KOPT-K1 (cell line): ENCODE data around the gene RSPH4A.

ENCODE experiments used
- H3K27ac ChIP-seq: fragments of 200-600 bp; sonication (generic); 2 replicates; pipeline ENCODE4 v1.5.1; 2016; ENCODE audit warnings: antibody characterized with exemption, mild to moderate bottlenecking, low read depth, low read length; ENCODE audit not compliant: poor library complexity, severe bottlenecking
- H3K36me3 ChIP-seq: fragments of 200-600 bp; sonication (generic); 2 replicates; pipeline ENCODE4 v1.5.1; 2017; ENCODE audit warnings: antibody characterized with exemption, mild to moderate bottlenecking, low read length, moderate library complexity; ENCODE audit not compliant: insufficient read depth
- H3K9me3 ChIP-seq: fragments of 200-600 bp; sonication (generic); 2 replicates; pipeline ENCODE4 v1.5.1; 2017; ENCODE audit warnings: antibody characterized with exemption, low read length, mild to moderate bottlenecking; ENCODE audit not compliant: insufficient read depth, poor library complexity, severe bottlenecking

RSPH4A gene

DNA sequence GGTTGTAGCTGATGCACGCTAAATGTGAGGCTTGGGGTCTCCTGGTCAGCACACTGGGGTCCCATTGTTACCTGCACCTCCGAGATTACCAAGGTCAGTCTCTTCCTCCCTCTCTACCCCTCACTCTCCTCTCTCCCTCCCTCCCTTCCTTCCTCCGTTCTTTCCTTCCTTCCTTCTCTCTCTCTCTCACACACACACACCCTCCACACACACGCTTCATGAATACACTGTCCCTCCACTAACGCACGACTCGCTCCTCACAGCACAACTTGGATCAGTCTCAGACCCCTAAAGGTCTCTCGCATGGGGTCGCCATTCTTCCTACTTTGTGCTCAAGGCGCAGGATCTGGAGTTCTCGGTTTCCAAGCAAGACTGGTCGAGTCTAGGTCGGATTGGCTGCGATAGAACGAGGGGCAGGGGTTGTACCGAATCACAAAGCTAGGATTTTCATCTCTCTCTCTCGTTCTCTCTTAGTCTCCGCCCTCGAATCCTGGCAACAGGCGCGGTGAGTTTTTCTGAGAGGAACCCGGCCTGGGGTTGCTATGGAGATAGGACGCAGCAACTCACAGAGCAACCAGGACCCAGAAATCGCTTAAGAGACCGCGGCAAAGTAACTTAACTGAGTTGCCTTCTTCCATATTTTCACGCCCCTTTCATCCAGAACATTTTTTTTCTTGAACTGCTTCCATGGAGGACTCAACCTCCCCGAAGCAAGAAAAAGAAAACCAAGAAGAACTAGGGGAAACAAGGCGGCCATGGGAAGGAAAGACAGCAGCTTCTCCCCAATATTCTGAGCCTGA lies at the start of gene RSPH4A:
TSS of gene RSPH4A (plus strand) at position 543 of the 800 bp plus-strand sequence. CDS start at position 688, 145 bp downstream.
- Histone ChIP-seq H3K27ac (peak within 1 kb of the TSS; percentile 1), H3K9me3 (no peaks in the 10 kb centered on the region), H3K36me3 (no peaks in the 10 kb centered on the region)

DNA sequence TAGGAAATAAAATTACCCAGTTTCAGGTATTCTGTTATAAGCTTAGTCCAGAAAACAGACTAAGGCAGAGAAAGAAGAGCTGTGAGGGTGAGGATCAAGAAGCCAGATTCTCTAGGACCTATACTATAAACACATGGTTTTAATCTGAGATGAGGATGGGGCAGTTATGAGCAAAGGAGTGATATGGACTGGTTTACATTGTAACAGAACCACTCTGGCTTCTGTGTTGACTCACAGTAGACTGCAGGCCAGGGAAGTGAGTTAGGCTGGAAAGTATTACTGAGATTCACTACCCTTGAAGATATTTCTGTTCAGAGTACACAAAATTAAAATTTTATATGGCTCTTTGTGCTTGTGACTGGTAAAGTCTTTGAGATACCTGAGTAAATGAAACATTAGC lies 48.2 kb upstream of the RSPH4A start:
- Histone ChIP-seq H3K9me3 (peaks cover 4% of the 10 kb centered on the region), H3K27ac (no peak overlapping the region), H3K36me3 (no peaks in the 10 kb centered on the region)

DNA sequence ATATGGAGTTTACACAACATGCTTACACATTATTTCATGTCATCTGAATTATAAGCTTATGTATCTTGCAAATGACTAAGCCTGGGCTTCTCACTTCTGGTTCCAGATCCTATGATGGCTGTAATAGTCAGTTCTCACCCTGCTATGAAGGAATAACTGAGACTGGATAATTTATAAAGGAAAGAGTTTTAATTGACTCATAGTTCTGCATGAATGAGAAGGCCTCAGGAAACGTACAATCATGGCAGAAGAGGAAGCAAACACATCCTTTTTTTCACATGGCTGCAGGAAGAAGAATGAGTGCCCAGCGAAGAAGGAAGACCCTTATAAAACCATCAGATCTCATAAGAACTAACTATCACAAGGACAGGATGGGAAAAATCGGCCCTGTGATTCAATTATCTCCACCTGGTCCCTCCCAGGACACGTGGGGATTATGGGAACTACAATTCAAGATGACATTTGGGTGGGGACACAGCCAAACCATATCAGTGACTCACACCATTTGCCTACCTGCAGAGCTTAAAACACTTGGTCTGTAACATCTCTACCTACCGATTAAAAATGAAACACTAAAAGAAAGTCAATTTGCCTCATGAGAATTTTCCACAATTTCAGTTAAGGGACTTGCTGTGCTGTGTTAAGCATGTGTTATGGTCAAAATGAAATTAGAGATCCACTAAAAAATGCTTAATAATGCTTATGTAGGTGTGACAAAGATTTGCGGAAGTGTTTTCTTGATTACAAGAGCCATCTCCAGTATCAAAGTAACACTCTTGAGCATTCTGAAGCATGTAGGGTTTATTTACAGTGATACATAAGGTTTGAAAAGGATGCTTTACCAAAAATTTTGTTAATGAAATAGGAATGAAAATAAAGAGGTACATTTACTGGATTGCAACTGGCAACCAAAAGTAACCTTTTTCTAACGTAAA lies 47.2 kb upstream of the RSPH4A start:
- Histone ChIP-seq H3K9me3 (peaks cover 4% of the 10 kb centered on the region), H3K27ac (no peak overlapping the region), H3K36me3 (peaks cover 5% of the 10 kb centered on the region; the same call in 1 of the 2 replicates)

DNA sequence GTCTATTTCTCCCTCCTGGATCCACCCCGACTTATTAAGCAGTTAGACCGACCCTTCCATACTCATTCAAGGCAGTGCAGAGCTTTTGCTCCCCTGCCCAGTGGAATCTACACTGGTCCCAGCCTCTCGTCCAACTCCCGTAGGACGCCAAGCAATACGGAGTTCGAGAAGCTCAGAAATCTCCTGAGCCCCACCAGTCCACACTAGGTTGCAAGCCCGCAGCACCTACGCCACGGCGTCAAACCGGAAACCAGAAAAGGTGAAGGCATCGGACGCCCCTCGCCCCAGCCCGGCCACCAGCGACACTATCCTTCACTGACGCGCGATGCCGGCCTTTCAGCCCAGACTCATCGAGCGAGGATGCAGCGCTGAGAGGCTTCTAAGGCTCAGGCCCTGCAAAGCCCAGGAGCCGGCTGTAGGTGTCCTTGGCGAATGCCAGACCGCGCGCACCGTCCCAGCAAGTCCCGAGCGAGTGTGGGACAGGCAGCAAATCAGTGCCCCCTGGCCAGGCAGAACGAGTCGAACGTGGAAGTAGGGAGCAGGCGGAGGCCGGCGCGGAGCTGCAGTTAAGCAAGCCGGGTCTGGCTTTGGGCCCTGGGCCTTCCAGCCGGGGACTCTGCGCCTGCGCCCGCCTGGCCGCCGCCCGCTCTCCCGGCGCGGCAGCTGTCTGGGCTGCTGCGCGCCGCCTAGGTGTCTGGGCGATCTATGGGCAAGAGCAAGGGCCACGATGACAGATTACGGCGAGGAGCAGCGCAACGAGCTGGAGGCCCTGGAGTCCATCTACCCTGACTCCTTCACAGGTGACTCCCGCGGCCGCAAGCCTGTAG lies 45.2 kb upstream of the RSPH4A start, which contains the start of gene RWDD1:
TSS of gene RWDD1 (plus strand) at position 649 of the 827 bp plus-strand sequence. CDS start at position 728, 79 bp downstream.
- Histone ChIP-seq H3K9me3 (peaks cover 4% of the 10 kb centered on the region), H3K27ac (peak within 1 kb of the TSS; percentile 81), H3K36me3 (peaks cover 22% of the 10 kb centered on the region)

DNA sequence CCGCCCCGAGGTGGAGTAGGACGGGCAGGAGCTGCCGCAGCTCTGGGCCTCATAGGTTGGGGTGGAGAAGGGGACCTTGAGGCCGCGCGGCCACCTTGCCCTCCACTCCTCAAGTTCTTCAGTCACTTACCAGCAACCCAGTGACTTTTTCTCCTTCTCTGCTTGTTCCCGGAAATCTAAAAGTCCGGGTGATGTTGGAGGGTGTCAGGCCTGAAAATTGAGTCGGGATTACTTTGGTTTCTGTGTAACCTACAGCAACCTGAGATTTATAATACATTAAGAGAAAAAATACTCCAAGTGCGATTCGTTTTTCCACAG lies 44.6 kb upstream of the RSPH4A start:
- peaks cover 28% of the 10 kb centered on the region for H3K36me3 ChIP-seq

DNA sequence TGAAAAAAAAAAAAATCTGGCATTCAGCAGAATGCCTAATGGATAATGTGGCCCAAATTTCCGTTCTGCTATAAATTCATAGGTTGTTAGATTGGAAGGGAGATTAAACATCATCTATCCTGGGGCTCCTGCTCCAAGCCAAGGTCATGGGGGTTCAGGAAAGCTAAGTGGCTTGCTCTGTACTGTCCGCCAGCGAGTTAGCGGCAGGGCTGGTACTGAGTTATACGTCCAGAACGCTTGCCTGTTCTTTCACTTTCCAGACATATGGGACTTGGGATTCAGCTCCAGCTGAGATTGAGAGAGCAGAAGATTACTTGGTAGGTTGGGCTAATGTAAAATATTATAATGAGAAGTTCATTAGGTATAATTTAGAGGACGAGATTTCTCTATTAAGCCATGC lies 44.1 kb upstream of the RSPH4A start:
- peaks cover 1% of the 10 kb centered on the region for H3K9me3 ChIP-seq
- H3K36me3 ChIP-seq: peaks cover 33% of the 10 kb centered on the region
- peak overlapping the region; percentile 81 for H3K27ac ChIP-seq

More for the DNA sequence above, 44.6 kb upstream of the RSPH4A start:
- H3K27ac ChIP-seq: peak overlapping the region; percentile 81
- peaks cover 4% of the 10 kb centered on the region for H3K9me3 ChIP-seq

DNA sequence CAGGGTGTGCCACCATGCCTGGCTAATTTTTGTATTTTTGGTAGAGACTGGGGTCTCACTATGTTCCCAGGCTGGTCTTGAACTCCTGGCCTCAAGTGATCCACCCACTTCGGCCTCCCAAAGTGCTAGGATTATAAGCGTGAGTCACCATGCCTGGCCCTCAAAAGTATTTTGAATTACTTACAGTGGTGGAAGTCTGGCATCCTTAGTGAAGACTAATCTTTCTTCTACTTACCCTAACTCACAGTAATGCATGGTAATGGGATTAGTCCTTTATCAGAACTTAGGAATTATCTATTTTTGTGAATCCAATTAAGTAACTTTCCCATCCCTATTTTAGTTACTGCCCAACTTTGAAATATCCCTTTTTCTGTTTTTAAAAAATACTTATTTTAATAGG lies 41.1 kb upstream of the RSPH4A start:
- H3K27ac ChIP-seq: no peak overlapping the region
- H3K9me3 ChIP-seq: no peaks in the 10 kb centered on the region
- H3K36me3 ChIP-seq: peaks cover 60% of the 10 kb centered on the region

DNA sequence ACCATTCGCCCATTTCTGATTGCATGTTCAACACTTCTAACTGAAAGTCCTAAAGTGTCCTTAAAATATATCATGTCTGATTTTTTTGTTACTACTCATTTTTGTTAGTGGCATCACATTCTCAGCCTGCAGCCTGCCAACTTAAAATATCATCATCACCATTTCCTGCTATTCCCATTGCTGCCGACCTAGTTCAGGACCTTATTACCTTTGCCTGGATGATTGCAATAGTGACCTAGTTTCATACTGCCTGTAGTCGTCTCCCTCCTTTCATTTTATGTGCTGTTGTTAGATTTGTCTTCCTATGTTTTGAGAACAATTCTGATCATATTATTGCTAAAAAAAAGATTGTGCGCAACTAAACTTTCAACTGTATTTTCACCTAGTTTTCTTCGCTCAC lies 38.8 kb upstream of the RSPH4A start:
- no peaks in the 10 kb centered on the region for H3K9me3 ChIP-seq
- no peak overlapping the region for H3K27ac ChIP-seq
- H3K36me3 ChIP-seq: peaks cover 76% of the 10 kb centered on the region

DNA sequence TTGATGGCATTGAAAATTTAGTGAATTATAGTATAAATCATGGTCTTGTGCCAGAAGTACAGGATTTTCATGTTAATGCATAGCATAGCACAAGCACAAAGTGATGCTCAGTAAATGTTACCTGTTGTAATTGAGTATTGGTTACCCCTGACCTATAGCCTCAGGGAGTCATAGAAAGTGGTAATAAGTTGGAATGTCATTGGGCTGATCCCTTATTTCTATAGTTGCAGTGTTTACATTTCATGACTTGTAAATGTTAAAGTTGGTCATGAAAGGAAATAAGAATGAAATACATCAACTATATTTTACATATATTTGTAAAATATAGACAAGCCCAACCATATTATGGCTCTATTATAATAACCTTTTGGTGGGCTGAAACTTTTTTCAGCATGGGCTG lies 37.9 kb upstream of the RSPH4A start:
- Histone ChIP-seq H3K9me3 (no peaks in the 10 kb centered on the region), H3K27ac (no peak overlapping the region), H3K36me3 (peaks cover 85% of the 10 kb centered on the region)

DNA sequence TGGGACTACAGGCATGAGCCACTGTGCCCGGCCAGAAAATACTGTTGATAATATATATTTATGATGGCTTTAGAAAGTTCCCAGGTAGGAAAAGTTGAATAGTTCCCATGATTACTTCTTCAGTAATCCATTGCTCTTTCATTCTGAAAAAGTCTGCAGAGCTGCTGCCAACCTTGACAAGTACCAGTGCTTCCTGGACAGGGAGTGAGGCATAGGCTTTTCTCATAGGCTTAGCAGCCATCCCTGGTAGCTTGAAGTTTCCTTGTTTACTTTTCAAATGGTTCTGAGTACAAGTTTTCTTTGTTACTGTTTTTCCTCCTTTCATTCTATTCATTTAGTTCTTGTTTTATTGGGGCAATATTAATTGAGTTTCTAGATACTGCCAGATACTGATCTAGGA lies 37.1 kb upstream of the RSPH4A start:
- no peaks in the 10 kb centered on the region for H3K9me3 ChIP-seq
- H3K36me3 ChIP-seq: peaks cover 88% of the 10 kb centered on the region

DNA sequence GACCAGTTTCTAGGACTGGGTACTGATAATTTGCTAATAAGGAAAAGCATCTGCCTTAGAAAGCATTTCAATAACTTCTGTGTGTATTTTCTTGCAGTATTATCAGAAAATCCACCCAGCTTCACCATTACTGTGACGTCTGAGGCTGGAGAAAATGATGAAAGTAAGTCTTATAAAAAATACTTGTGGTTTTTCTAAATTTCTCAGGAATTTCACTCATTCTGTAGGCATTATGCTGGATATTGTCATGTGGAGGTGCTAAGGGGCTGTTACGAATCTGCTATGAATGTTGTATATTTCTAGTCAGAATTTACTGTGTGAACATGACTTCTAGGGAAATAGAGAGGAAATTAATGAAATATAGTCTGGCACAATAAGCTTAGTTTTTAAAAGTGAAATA lies 36.1 kb upstream of the RSPH4A start:
- Histone ChIP-seq H3K36me3 (peaks cover 88% of the 10 kb centered on the region), H3K9me3 (no peaks in the 10 kb centered on the region), H3K27ac (no peak overlapping the region)

More for the DNA sequence above, 37.1 kb upstream of the RSPH4A start:
- H3K27ac ChIP-seq: no peak overlapping the region

DNA sequence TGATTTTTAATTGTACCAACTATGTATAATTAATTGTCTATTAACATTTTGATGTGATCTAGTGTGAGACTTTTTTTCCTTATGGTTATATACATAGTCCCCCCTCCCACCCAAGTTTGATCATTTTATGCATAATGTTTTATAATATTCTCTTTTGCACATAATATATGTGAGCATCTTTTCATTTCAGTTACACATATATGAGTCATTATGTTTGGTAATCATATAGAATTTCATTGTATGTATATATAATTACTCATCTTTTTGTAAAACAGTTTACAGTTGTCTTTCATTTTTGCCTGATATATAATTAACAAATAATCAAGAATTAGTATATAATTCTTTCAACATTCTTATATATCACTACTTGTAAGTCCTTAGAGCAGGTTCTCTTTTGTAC lies 30.0 kb upstream of the RSPH4A start:
- no peak overlapping the region for H3K27ac ChIP-seq
- H3K36me3 ChIP-seq: peaks cover 89% of the 10 kb centered on the region
- no peaks in the 10 kb centered on the region for H3K9me3 ChIP-seq

DNA sequence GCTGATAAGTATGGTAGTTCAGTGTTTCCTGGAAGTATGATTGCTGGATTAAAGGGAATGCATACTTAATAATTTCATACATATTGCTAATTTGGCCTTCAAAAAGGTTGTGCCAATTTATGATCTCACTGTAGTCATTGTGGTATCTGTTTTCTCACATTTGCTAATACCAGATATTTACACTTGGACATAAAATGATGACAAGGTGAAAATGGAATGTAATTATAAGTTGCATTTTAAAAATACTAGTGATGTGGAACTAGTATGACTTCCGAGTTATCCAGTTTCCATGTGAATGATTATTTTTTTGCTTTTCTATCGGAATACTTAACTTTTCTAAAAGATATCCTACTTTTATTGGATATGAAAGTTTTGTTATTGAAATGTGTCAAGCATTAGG lies 29.5 kb upstream of the RSPH4A start:
- H3K36me3 ChIP-seq: peaks cover 89% of the 10 kb centered on the region
- no peaks in the 10 kb centered on the region for H3K9me3 ChIP-seq
- no peak overlapping the region for H3K27ac ChIP-seq

DNA sequence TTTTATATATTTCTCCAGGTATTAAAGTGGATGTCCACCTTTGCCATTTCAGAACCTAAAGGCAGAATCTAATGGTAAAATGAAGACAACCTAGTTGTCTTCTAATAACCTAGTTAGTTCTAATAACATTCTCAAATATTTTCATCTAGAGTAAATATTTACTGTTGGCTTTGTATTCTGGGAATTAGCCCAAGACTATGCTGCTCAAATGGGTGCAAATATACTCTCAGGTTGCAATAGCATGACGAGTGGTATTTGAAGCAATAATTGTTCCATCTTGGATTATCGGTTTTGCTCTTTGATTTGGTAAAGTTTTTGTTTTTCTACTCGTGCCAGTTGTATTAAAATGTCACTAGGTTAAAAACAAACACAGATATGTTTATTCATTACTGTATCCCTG lies 21.0 kb upstream of the RSPH4A start:
- no peaks in the 10 kb centered on the region for H3K9me3 ChIP-seq
- H3K36me3 ChIP-seq: peaks cover 58% of the 10 kb centered on the region
- H3K27ac ChIP-seq: no peak overlapping the region

DNA sequence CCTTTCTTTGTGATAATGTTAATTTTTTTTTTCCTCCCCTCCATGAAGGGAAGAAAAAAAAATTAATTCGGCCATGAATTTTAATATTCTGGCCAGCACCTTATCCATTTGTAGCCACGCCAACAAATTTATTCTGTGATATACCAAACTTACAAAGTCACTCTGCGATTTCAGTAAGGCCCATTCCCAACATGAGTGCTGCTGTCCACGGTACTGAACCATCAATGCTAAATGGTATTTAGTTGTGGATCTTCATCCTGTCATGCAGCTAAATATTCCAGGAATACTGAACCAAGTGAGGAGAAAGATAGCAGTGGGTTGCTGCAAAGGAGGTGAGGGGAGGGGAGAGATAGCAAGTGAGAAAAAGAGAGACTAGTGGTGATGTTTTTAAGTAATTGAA lies 19.5 kb upstream of the RSPH4A start:
- no peaks in the 10 kb centered on the region for H3K9me3 ChIP-seq
- H3K36me3 ChIP-seq: peaks cover 42% of the 10 kb centered on the region
- H3K27ac ChIP-seq: no peak overlapping the region
